SU-DHL-6 (cell line): ENCODE measurements around the gene POU6F2.

ENCODE experiments used
- H2AFZ ChIP-seq: fragments of 200-600 bp; sonication (generic); 2 replicates; pipeline ENCODE4 v1.6.1; 2014; ENCODE audit warnings: low read depth, mild to moderate bottlenecking, moderate library complexity, mixed read lengths, antibody characterized with exemption, low read length; ENCODE audit not compliant: severe bottlenecking
- H3F3A ChIP-seq: fragments of 200-600 bp; shearing (Covaris generic); 2 replicates; pipeline ENCODE4 v1.6.0; 2016; ENCODE audit warnings: antibody characterized with exemption, mild to moderate bottlenecking; ENCODE audit not compliant: insufficient read depth
- H3K27ac ChIP-seq: fragments of 200-600 bp; sonication (generic); 2 replicates; pipeline ENCODE4 v1.5.1; 2016; ENCODE audit warnings: low read depth, mild to moderate bottlenecking, low read length, moderate library complexity, mixed read lengths
- H3K27me3 ChIP-seq: fragments of 200-600 bp; sonication (generic), shearing (Covaris generic); 2 replicates; pipeline ENCODE4 v1.6.0; 2014; ENCODE audit warnings: mild to moderate bottlenecking, low read length
- H3K36me3 ChIP-seq: fragments of 200-600 bp; sonication (generic); 2 replicates; pipeline ENCODE4 v1.6.1; 2014; ENCODE audit warnings: mild to moderate bottlenecking, low read length, mixed read lengths
- H3K4me2 ChIP-seq: fragments of 300-600, 200-600 bp; shearing (Covaris generic), sonication (generic); 2 replicates; pipeline ENCODE4 v1.6.0; 2014; ENCODE audit warnings: low read length, low read depth, mild to moderate bottlenecking; ENCODE audit not compliant: poor library complexity, severe bottlenecking
- H3K4me3 ChIP-seq: fragments of 200-600 bp; sonication (generic); 2 replicates; pipeline ENCODE4 v1.5.1; 2014; ENCODE audit warnings: antibody characterized with exemption, low read length, mild to moderate bottlenecking, mixed read lengths; ENCODE audit not compliant: insufficient read depth, poor library complexity, severe bottlenecking
- H3K79me2 ChIP-seq: fragments of 200-600 bp; sonication (generic); 2 replicates; pipeline ENCODE4 v1.6.1; 2014; ENCODE audit warnings: mild to moderate bottlenecking, low read length, moderate library complexity; ENCODE audit not compliant: insufficient read depth
- H3K9ac ChIP-seq: fragments of 200-600 bp; sonication (generic); 2 replicates; pipeline ENCODE4 v1.7.0; 2014; ENCODE audit warnings: mild to moderate bottlenecking, low read length
- H3K9me2 ChIP-seq: fragments of 200-600 bp; sonication (generic); replicated peaks from 2 replicates; pipeline ENCODE4 v1.6.1; 2014; ENCODE audit warnings: low read length; ENCODE audit not compliant: insufficient read depth
- H3K9me3 ChIP-seq: fragments of 200-600 bp; sonication (generic); 2 replicates; pipeline ENCODE4 v1.6.1; 2014; ENCODE audit warnings: low read length, mixed read lengths; ENCODE audit not compliant: insufficient read depth
- H4K20me1 ChIP-seq: fragments of 200-600 bp; sonication (generic); 2 replicates; pipeline ENCODE4 v1.6.1; 2014; ENCODE audit warnings: low read depth, mild to moderate bottlenecking, antibody characterized with exemption, low read length, moderate library complexity, mixed read lengths
- CTCF ChIP-seq: fragments of 200-600 bp; sonication (generic); IDR thresholded peaks from one replicate; pipeline ENCODE4 v1.5.1; 2017; ENCODE audit warnings: antibody characterized with exemption, mild to moderate bottlenecking, low read length, moderate library complexity; ENCODE audit not compliant: insufficient read depth, poor library complexity, severe bottlenecking
- EZH2phosphoT487 ChIP-seq: fragments of 200-600 bp; sonication (generic), shearing (Covaris generic); conservative IDR thresholded peaks from 2 replicates; pipeline ENCODE4 v1.6.1; 2018; ENCODE audit warnings: mild to moderate bottlenecking, antibody characterized with exemption, low read length, moderate library complexity, mixed read lengths

The POU6F2 gene

GRCh38 chr7:39310699-39311098 lies 333.0 kb downstream of the POU6F2 start:
- Histone ChIP-seq H3K4me2 (no peak overlapping the region), H3K9ac (no peak overlapping the region), H3K9me2 (no peaks in the 10 kb centered on the region), H3K27ac (no peak overlapping the region), H3K36me3 (no peaks in the 10 kb centered on the region), H3K27me3 (no peaks in the 10 kb centered on the region), H4K20me1 (no peaks in the 10 kb centered on the region), H3F3A (no peaks in the 10 kb centered on the region), H3K9me3 (no peaks in the 10 kb centered on the region), H3K79me2 (no peaks in the 10 kb centered on the region), H3K4me3 (no peak overlapping the region), H2AFZ (no peak overlapping the region)
- TF ChIP-seq CTCF, result no peak
- no peak for TF ChIP-seq EZH2phosphoT487

GRCh38 chr7:39312254-39312989 lies 334.7 kb downstream of the POU6F2 start:
- Histone ChIP-seq H3K27me3 (no peaks in the 10 kb centered on the region), H4K20me1 (no peaks in the 10 kb centered on the region), H3K4me3 (no peak overlapping the region), H3K79me2 (no peaks in the 10 kb centered on the region), H2AFZ (no peak overlapping the region), H3F3A (no peaks in the 10 kb centered on the region), H3K9me2 (no peaks in the 10 kb centered on the region), H3K9ac (no peak overlapping the region), H3K9me3 (no peaks in the 10 kb centered on the region), H3K4me2 (no peak overlapping the region), H3K36me3 (no peaks in the 10 kb centered on the region), H3K27ac (no peak overlapping the region)
- TF ChIP-seq CTCF (no peak), EZH2phosphoT487 (no peak)

GRCh38 chr7:39313376-39313775 lies 335.7 kb downstream of the POU6F2 start:
- H3K36me3 ChIP-seq, result no peaks in the 10 kb centered on the region
- no peak for TF ChIP-seq EZH2phosphoT487
- no peak for TF ChIP-seq CTCF
- H2AFZ ChIP-seq, result no peak overlapping the region
- no peaks in the 10 kb centered on the region for H4K20me1 ChIP-seq
- no peaks in the 10 kb centered on the region for H3K79me2 ChIP-seq
- H3K9me2 ChIP-seq, result no peaks in the 10 kb centered on the region
- no peak overlapping the region for H3K4me2 ChIP-seq
- no peaks in the 10 kb centered on the region for H3K27me3 ChIP-seq
- no peak overlapping the region for H3K9ac ChIP-seq
- H3K4me3 ChIP-seq, result no peak overlapping the region
- no peak overlapping the region for H3K27ac ChIP-seq
- H3F3A ChIP-seq, result no peaks in the 10 kb centered on the region
- no peaks in the 10 kb centered on the region for H3K9me3 ChIP-seq
